NCI-H2227 treated with DMSO at 0.1 percent for 48 hours (cell line): ENCODE measurements around the gene IQCE.
A peak's percentile ranks its signal among the peaks of the same experiment; 100 is the strongest.
"Not testable (repeated sequence)": the region's sequence is repeated elsewhere in the genome, so short reads cannot be mapped to it uniquely, and the experiment has no call there.

Source experiments
- DNase-seq: peaks from one replicate; lab custom pipeline; 2025; lab: John Stamatoyannopoulos, UW

The IQCE gene

DNA sequence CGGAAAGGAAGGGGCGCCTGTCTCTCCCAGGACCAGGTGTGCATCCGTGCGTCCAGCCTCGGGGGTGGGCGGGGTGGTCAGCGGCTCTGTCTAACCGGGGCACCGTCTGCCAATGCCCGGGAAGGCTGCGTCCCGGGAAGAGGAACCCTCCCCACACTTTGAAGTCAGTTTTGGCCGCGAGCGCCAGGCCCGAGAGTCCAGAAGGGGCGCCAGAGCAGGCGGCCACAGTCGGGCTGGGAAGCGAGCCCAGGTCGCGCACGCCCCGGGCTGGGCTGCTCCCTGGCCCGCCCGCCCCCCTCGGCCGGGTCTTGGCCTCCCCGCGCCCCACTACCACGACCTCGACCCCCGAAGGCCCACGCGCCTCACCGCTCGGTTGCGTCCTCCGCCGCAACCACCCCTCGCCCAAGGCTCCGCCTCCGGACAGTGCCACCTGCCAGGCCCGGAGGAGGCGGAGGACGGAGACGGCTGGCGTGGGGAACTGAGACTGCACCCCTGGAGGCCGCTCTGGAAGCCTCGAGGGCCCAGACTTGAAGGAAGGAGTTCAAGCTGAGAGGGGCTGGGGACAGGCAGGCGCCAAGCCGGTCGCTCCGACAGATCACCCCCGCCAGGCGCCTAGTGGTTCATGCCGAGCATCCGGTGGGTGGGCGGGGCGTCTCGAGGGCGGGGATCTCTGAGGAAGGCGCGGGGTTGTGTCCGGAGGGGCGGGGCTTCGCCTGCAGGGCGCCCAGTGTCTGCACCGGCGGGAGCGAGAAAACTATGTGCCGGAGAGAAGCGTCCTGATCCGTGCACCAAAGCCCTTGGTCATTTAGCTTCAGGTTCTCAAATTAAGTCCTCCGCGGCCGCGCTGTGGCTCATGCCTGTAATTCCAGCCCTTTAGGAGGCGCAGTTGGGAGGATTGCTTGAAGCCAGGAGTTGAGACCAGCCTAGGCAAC, 3.4 kb upstream of the IQCE start, which contains the start of gene BRAT1:
BRAT1 (minus strand) TSS at position 404 of the 932 bp plus-strand sequence. CDS start 1,093 bp downstream, outside the sequence.
- DNase-seq = peak; percentile 93

DNA sequence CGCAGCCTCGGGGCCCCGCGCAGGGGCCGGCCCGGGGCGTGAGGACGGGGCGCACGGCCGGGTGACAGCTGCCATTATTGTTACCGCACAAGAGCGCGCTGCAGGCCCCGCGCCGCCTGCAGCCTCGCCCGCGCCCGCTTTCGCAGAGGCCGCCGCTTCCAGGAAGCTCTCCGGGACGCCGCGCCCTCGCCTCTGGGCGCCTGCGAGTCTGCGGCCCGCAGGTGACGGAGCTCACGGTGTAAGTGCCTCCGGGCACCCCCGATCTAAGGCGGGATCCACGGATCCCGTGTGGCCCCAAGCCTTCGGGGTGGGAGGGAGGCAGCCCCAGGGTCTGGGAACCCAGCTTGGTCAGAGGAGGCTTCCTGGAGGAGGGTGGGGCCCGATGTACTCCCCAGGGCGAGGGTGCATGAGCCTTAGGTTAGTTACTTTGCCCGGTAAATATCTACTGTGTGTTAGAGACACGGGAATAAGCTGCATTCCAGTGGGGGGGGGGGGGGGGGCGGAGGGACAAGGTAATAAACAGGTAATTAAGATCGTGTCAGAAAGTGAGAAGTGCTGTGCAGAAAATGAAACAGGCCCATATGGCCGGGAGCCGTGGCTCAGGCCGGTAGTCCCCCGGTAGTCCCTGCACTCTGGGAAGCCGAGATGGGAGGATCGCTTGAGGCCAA, 638 bp downstream of the IQCE start:
- DNase-seq = no peak

DNA sequence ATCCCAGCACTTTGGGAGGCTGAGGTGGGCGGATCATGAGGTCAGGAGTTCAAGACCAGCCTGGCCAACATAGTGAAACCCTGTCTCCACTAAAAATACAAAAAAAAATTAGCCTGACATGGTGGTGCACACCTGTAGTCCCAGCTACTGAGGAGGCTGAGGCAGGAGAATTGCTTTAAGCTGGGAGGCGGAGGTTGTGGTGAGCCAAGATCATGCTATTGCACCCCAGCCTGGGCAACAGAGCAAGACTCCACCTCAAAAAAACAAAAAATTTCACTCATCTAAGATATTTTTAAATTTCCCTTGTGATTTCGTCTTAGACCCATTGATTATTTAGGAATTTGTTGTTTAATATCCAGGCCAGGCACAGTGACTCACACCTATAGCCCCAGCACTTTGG, 5.2 kb downstream of the IQCE start:
- DNase-seq = not testable (repeated sequence)

DNA sequence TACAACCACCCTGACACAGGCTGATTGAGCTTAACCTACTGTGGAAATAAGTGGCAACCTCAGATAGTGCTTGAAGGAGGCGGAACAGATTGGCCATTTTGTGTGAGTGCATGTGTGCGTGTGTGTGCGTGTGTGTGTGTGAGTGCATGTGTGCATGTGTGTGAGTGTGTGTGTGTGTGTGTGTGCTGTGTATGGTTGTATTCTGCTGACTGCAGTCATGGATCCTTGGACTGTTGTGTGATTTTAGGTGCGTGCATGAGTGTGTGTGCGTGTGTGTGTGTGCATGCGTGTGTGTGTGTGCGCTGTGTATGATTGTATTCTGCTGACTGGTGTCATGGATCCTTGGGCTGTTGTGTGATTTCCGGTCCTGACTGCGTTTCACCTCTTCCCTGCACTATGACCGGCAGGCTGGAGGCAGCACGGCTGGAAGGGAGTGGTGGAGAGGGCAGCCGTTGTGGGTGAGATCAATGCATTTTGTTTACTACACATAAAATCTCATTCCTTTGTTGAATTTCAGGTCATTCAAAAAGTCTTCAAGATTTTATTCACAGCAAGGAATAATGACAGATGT, 6.3 kb downstream of the IQCE start:
- DNase-seq = peak; percentile 50

DNA sequence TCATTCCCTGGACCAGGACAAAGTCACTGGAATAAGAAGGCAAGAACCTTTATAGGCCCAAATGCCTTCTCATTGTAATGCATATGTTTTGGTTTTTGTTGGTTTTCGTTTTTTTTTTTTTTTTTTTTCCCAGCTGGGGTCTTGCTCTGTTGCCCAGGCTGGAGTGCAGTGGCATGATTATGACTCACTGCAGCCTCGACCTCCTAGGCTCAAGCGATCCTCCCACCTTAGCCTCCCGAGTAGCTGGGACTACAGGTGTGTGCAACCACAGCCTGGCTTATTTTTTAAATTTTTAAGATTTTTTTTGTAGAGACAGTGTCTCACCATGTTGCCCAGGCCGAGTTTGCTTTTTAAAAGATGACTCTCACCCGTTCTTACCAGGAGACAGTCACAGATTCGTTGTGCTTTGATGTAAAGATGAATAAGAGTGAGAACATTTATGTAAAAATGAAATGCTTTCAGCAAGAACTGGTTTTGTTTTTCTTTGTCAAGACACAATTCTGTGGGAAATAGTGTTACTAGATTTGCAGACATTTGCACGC, 7.6 kb downstream of the IQCE start:
- DNase-seq = no peak

DNA sequence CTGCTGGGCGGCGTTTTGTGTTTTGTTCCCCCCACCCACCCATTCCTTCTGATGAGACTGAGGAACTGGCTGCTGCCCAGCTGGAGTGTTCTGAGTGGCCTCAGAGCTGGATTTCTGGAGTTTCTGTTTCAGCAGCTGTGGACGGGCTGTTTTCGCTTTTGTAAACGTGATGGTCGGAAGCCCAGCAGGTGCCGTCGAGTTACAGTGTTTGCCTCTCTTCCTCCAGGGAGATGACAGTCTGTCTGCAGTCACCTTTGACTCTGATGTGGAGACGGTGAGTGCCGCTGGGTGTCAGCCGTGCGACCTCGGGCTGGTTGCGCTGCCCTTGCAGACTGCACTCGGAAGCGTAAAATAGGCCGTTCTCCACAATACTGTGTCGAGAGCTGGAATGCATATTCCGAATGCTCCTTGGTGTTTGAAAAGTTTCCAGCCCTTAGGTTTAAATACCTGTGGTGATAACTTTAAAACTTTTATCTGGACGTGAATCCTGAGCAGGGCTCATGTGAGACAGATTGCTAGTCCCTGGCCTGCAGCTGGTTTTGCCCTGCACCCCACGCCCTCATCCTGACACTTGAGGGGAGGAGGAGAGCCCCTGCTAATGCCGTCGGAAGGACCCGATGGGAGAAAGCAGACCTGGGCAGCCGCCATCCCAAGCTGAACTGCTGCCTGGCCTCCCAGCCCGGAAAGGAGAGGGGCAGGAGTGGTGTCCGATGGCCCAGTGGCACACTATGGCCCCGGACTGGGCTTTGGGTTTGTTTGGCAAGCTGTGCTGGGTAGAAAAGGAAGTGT, 8.3 kb downstream of the IQCE start:
- DNase-seq = no peak

DNA sequence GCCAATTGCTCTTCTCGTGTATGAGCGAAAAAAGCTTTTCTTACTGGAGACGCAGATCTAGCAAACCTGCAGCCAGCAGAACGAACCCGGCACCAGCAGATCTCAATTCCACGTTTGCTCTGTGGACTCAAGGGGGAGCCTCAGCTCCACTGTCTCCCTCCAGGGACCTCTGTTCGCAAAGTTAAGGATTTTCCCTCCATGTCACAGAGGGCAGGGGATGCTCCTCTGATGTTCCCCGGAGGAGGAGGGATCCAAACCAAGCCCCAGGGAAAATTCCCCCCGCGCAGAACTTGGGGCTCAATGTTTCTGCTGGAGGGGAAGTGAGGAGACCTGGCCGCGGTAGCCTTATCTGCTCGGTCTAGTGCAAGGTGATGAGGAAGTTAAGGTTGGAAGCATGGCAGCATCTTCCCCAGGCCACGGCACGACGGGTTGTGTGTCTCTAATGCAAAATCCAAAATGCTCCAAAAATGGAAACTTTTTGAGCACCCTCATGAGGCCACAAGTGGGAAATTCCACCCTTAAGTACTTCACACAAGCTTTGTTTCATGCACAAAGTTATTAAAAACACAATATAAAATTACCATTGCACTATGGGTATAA, 9.0 kb downstream of the IQCE start:
- no peak for DNase-seq

DNA sequence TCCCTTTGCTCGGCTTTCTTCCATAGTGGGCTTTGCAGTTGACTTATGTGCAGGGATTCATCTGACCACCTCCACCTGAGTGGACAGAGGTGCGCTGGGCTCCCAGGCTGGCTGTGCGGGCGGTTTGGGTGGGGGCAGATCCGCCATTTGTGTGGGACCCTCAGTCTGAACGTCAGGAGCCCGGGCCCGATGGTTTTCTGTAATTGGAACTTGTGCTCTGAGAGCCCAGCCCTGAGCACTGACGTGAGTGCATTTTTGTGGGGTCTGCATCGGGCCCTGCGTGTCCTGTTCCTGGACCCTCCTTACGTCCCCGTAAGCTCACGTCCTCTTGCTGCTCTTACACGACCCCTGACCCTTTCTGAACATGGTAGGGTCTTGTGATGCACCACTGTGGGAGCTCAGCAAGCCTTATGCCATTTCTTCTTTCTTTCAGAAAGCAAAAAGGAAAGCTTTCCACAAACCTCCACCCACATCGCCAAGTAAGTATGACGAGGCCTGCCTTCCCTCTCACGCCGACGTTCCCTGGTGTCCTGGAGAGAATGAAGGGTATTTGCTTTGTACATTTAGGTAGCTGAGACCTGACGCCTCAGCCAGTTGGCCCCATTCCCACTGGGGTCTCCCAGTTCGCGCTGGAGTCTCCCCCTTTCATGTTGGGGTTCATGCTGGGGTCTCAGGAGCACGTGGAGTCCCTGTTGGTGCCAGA, 9.9 kb downstream of the IQCE start:
- no peak for DNase-seq

DNA sequence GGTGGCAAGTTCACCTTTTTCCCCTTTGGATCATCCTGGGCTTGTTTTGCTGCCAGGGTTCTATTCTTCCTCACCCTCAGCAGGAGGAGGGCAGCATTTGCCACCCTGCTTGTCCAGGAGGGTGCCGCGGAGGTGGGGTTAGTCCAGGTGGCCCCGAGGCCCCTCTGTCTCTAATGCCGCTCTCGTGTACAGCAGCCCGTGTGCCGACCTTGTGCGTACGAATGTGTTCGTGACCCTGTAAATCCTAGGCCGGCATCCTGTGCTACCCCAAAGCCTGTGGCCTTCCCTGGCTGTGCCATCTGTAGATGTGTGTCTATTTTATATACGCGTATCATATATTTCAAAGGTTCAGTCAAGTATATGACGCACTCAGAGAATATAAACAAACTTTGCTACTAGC, 10.6 kb downstream of the IQCE start:
- DNase-seq = no peak

DNA sequence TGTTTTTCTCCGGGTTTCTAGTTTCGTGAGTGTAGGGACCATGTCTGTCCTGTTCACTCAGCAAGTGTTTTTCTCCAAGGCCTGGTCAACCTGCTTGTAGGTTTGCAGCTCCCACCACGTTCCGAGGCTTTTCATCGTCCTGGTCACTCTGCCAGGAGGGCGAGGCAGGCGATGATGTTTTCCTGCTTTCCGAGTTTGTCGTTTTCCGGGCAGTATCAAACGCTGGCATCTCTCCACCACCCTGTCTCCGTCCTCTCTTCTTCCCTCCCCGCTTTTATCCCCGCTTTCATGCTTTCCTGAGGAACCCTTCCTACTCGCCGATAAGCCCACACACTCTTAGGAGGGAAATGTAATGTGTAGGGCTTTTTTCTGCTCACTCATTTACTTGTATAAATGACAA, 11.2 kb downstream of the IQCE start:
- no peak for DNase-seq

DNA sequence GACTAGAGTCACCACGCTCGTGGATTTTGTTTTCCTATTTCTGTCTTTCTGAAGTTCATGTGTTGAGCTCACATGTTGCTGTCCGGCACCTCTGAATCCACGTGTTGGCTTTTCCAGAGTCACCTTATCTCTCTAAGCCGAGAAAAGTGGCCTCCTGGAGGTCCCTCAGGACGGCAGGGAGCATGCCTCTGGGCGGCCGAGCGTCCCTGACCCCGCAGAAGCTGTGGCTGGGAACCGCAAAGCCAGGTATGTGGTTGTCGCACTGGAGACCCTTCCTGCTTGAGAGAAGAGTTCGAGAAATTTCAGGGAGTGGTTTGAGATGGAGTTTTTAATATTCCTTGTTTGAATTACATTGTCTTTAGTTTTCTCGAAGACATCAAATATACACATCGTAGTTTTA, 12.6 kb downstream of the IQCE start:
- DNase-seq = no peak

DNA sequence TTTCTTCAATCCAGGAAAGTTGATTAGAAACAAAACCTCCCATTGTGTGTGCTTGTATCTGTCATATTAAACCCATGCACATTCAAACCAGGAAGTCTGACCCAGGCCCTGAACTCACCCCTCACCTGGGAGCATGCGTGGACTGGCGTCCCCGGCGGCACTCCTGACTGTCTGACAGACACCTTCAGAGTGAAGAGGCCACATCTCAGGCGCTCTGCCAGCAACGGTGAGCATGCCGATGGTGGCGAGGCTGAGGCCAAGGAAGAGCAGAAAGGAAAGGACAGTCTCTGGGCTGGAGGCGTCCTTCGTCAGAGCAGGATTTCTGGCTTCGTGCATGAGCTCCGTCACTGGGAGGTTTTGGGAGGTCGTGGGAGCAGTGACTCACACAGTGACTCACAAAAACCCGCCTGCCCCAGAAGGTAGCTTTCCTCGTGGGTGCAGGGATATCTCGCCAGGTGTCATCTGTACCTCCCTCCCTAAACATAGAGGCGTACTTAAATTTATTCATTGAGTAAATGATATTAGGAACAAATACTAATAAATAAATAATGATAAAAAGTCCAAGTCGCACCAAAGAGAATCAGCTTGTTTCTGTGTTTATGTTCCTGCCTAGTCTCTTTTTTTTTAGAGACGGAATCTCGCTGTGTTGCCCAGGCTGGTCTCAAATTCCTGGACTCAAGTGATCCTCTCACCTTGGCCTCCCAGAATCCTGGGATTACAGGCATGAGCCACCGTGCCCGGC, 13.5 kb downstream of the IQCE start:
- DNase-seq = no peak

DNA sequence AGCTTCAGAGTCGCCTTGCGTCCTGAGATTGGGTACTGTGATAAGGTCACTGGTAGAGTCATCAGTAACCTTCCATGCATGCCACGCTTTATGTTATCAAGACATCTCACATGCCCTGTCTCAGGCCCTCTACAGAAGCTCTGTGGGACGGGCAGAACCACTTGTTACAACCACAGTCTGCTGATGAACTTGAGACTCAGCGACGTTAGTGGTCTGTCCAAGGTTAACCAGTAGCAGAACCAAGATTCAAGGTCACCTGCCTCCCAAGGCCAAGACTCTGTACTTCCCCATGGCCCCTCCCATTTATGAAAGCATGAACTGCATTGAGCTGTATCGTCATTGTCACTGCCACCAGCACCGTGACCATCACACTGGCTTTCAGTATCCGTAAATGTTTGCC, 15.0 kb downstream of the IQCE start:
- DNase-seq = no peak

DNA sequence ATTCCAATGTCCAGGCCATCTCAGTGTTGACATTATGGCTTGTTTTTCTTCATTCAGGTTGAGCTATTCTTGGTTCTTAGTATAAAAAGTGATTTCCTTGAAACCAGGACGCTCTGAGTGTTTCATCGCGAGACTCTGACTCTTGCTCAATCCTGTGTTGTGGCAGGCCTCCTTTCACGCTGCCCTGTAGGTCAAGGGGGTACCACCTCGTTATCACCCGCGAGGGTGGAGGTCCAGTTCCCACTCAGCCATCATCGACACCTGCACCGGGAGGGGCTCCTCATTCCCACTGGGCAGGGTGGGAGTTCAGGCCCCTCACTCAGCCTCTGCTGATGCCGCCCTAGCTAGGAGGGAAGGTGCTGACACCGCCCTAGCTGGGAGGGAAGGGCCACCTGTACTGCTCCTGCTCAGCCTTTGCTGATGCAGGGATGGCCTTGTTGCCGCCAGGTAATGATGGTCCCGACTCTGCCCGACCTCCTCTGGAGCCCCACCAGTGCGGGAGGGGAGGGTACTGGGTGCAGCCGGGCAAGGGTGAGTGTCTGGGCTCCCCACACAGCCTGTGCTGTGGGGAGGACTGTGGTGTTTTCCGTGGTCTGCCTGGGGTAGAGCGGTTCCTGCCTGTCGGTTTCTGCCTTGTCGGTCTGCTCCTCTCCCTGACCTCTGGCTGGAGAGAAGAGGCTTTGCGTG, 16.4 kb downstream of the IQCE start:
- DNase-seq = no peak

DNA sequence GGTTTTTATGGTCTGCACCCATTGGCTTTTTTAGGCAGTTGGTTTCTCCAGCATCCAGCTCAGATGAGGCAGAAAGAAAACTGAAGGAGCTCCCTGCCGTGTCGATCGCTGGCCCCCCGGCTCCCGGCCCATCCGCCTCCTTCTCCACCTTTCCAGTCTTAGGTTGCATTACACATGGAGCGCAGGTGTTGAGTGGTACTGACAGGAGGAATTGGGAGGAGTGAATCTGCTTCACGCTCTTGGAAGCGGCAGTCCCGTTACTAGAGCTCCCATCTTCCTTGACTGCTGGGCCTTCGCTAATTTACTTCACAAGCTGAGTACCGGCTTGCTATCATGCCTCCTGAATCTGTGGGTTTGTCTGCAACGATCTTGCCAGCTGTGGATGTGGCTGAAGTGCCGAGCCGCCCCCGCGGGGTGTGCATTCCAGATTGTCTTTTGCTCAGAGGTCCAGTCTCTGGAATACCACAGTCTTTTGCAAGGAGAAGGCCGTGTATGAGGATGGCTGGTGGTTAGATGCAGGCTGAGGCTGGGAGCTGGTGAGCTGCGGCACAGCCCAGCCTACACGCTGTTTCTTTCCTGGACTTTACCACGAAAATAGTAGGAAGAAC, 17.1 kb downstream of the IQCE start:
- no peak for DNase-seq

DNA sequence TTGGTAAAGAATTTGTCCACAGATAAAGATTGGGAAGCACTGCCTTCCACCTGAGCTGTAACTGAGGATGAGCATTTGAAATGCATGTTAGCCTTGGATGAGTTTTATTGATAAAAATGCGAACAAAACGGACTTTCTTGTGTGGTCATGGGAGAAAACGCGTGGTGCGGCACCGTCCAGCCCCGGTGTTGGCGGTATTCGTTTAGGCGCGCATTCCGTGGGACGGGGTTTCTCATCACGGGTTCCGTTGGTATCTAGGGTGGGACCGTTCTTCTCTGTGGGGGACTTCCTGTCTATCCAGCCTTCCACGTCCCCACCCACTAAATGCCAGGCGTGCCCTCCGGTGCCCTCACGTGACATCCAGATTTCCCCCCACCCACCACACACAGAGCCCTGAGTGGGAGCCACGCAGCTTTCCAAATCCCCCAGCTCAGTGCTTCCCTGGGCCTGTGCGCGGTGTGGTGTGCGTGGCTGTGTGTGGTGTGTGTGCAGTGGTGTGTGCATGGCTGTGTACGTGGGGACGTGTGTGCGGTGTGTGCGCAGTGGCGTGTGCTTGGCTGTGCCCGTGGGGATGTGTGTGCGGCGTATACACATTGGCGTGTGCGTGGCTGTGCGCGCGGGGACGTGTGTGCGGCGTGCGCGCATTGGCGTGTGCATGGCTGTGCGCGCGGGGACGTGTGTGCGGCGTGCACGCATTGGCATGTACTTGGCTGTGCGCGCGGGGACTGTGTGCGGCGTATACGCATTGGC, 18.1 kb downstream of the IQCE start:
- no peak for DNase-seq

DNA sequence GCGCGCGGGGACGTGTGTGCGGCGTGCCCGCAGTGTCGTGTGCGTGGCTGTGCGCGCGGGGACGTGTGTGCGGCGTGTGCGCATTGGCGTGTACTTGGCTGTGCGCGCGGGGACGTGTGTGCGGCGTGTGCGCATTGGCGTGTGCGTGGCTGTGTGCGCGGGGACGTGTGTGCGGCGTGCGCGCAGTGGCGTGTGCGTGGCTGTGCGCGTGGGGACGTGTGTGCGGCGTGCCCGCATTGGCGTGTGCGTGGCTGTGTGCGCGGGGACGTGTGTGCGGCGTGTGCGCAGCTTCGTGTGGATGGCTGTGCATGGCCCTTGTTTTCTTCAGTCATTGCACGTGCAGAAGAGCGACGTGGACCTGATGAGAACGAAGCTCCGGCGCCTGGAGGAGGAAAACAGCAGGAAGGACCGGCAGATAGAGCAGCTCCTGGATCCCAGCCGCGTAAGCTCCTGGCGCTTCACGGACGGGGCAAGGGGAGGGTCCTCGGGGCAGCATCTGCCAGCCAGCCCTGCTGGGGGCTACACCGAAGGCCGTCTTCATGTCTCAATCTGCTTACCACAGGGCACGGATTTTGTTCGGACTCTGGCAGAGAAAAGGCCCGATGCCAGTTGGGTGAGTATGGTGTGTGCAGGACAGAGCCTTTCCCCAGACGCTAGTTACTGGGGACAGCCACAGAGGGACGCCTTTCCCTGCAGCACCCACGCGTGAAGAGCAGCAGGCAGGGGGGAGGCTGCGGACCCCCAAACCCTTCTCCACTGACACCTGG, 19.3 kb downstream of the IQCE start:
- no peak for DNase-seq

DNA sequence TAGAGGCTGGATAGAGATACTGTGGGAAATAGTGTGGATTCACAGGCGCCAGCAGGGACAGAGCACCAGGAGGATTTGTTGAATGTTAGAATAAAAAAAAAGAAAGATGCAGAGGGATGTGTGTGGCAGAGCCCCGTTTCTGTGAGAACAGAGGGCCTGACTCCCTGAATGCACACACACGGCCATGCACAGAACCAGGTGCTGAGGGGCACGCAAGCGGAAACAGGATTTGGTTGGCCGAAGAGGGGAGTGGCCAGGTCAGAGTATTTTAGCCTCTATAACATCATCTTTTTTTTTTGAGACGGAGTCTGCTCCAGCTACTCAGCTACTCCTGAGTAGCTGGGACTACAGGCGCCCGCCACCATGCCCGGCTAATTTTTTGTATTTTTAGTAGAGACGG, 21.9 kb downstream of the IQCE start:
- no peak for DNase-seq
